ENCODE measurements around the gene GPRC5A.

- TF ChIP-seq CTCF (IDR thresholded peaks at IDR 0.05; ENCODE audit: extremely low read depth in 1 of 2, insufficient read depth in 1 of 2, low read depth in 1 of 2, low read length in 2 of 2): no peak
- no peak for TF ChIP-seq POLR2AphosphoS5 (IDR thresholded peaks at IDR 0.05; ENCODE audit: insufficient read depth, low read depth, low read length)
- no peak for TF ChIP-seq EZH2 (IDR thresholded peaks at IDR 0.05; ENCODE audit: borderline replicate concordance, low read depth, low read length, severe bottlenecking)
- no peak for TF ChIP-seq GATA2 (IDR thresholded peaks at IDR 0.05; ENCODE audit: insufficient read depth, insufficient read length, low read depth, low read length)
- no peak for TF ChIP-seq POLR2A (IDR thresholded peaks at IDR 0.05; ENCODE audit: low read depth, low read length)
- no peak for TF ChIP-seq MYC (IDR thresholded peaks at IDR 0.05; ENCODE audit: low read depth, low read length)
- no peak for TF ChIP-seq MAX (IDR thresholded peaks at IDR 0.05; ENCODE audit: insufficient read depth, insufficient read length)
- TF ChIP-seq JUN (IDR thresholded peaks at IDR 0.05; ENCODE audit: borderline replicate concordance, insufficient read depth, insufficient read length, low read depth): no peak
Observed at GRCh38 chr12:12909228-12909994, 18.0 kb downstream of the GPRC5A start.
